NCI-H526 (cell line): ENCODE results near the gene ERCC2.

Source experiments
- DNase-seq, 2 experiments: peaks; one replicate each; lab custom pipeline; 2025; lab: John Stamatoyannopoulos, UW

Gene ERCC2

DNA sequence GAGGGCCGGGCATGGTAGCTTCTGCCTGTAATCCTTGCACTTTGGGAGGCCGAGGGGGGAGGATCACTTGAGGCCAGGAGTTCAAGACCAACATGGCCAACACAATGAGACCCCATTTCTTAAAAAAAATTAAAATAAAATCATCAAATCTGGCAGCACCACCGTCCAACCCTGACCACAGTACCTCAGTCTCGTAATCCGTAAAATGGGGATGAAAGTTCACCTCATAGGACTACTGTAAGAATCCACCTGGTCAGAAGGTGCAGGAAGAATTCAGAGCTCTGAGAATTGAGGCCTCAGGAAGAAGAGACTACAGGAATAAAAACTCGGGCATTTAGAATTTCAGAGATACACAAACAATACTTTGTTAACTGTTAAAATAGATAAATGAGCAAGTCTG lies 31.4 kb upstream of the ERCC2 start:
- DNase-seq: no peak

DNA sequence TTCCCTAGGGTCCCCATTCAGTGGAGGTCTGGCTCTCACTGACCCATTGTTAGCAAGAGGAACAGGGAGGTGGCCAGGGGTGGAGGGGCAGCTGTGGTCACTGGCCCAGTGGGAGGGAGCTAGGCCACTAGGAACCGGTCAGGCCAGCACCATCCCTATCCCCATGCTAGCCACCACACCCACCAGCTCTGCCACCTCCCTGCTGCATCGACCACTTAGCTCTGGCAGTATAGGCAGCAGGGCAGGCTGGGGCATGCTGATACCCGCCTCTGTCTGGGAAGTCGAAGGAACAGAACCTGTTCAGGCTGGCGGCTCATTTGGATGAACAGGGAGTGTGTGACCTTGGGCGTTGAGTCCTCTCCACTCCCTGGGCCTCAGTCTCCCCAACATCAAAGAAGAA lies 29.8 kb upstream of the ERCC2 start:
- peak; percentile 25 to 60 for DNase-seq

DNA sequence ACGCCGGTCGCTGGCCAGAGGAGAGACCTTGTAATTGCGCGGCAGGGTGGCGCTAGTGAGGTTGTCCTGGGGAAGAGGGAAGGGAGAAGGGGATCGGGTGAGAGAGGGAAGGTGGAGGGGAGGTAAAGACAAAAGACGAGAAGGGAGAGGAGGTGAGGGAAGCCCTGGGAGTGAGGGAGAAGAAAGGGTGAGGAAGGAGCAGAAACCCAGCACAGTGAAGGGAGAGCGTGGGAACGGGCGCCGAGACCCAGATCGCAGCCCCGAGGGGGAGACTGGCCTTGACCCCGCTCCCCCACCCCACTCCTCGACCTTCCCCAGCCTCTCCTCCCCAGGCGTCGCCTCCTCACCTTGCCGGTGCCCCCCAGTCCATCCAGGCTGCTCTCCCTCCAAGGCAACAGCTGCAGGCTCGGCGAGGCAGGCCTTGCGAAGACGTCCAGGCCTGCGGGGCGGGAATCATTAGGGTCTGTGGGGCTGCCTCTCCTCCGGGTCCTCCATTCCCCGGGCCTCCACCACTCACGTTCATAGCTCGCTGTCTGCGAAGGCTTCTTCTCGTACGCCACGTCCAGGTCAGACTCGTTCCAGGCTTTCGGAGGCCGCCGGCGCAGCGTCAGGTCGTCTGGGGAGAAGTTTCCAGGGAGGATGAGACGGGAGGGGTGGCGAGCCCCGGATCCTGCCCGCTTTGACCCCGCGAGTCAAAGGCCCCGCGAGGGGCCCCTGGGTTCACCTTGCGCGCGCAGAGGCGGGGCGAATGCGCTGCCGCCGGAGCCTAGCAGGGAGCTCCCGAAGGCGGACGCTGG lies 25.6 kb upstream of the ERCC2 start:
- DNase-seq: no peak

DNA sequence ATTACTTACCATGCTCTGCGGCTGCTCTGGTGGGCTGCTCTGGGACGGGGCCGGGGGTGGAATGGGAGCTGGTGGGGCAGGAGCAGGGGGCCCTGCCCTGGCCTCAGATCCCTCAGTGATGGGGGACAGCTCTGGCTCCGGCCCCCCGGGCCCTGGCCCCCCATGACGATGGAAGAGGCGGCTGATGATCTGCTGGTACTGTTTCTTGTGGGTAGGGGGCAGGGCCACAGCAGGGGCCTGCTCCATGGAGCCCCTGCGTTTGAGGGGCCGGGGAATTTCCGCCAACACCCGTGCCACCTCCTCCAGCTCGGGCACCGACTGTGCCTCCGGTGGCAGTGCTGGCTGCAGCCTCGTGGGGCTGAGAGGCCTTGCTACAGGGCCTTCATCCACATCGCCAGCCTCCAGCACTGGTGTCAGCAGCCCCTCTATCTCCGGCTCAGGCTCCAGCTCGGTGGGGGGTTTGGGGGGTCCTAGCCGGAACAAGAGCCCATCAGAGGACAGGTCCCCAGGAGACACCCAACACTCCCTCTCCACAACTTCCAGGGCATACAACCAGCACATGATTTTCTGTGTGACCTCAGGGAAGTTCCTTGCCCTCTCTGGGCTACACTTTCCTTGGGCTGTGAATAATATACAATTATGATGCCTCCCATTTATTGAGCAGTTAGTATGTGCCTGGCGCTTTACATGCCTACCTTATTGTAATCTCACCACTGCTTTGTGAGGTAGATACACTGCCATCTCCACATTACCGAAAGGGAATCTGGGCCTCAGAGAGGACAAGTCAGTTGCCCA lies 21.7 kb upstream of the ERCC2 start:
- no peak for DNase-seq

DNA sequence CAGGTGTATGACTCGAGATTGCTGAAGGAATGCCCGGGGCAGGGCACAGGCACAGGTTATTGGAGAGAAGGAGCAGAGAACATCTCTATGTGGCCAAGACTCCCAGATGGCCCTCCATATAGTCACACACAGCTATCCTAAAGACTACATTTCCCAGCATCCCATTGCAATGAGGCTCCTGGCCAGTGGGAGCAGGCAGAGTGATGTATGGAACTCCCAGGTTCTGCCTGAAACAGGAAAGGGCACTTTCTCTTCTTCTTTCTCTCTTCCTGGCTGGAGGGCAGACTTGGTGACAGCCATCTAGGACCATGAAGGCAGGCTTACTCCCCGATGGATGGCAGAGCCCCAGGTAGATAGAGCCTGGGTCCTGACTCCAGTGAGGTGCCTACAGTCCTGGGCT lies 21.0 kb upstream of the ERCC2 start:
- peak in 1 of 2 experiments; percentile 38 for DNase-seq

DNA sequence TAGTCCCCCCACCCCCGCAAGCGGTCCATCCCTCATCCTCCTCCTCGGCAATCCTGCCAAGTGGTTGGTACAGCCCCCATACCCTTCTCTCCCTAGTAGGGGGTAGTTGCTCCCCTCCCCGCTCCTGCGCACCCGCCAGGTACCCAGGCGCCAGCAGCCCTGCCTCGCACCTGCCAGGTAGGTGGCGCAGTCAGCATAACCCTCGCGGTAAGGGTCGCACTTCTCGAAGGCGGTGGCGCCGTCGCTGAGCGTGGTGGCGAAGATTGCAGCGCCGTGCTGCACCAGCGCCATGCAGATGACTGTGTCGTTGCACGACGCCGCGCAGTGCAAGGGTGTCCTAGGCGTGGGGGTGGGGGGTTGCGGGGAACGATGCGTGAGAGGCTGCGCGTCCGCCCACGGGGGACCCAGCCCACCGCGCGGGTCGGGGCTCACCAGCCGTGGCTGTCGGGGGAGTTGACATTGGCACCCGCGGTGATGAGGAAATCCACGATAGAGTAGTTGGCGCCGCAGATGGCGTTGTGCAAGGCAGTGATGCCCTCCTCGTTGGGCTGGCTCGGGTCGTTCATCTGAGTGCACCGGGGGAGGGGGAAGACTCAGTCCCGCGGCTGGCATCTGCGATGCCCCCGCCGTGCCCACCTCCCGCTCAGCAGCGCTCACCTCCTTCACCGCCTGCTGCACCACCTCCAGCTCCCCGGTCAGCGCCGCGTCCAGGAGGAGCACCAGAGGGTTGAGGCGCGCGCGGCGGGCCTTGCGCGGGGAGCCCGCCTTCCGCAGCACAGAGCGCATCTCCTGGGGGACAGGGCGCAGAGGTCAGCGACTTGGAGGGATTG lies 15.2 kb upstream of the ERCC2 start:
- DNase-seq: no peak

DNA sequence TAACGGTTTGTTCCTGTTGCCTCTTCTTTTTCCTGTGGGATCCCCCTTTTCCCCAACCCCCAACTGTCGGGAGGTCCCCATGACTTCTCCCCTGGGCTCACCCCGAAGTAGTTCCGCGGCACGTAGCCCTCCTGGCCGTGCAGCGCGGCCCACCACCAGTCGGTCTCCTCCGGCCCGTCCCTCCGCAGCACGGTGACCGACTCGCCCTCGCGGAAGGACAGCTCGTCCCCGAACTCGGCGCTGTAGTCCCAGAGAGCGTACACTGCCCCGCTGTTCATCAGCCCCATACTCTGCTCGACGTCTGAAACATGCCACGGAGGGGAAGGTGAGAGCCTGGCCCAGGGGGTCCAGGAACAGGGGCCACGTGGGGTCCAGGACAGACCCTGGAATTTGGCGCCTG lies 12.1 kb upstream of the ERCC2 start:
- no peak for DNase-seq

DNA sequence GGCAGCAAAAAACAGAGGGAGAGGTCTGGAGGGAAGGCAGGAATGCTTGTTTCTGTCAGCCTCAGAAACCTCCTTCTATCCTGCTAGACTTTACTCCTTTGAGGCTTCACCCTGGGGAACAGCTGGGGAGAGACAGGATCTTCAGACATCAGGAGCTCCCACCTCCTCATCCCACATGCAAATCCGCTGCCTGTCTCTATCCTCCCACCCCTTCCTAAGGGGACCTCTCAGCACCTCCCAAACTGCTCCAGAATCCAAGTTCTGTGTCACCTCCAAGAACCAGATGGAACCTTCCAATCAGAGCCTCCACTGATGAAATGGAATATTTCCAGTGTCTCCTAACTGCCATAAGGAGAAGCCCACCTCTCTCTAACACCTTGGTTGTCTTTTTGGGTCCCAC lies 9.7 kb upstream of the ERCC2 start:
- no peak for DNase-seq

DNA sequence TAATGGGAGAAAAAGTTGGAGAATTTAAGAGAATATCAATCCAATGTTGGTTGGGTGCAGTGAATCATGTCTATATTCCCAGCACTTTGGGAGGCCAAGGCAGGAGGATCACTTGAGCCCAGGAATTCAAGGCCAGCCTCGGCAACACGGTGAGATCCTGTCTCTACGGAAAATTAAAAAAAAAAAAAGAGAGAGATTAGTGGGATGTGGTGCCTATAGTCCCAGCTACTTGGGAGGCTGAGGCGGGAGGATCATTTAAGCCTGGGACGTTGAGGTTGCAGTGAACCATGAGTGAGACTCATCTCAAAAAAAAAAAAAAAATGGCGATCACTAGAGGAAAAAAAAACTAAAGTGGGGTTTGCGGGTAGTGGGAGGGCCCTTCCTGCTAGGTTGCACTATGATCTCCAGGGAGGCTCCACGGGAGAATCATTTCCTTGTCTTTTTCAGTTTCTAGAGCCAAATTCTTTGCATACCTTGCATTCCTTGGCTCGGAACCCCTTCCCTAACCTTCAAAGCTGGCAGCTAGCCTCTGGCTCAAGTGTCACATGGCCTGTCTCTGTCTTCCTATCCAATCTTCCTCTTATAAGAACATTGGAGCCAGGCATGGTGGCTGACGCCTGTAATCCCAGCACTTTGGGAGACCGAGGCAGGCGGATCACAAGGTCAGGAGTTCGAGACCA lies 5.8 kb upstream of the ERCC2 start:
- DNase-seq: no peak

DNA sequence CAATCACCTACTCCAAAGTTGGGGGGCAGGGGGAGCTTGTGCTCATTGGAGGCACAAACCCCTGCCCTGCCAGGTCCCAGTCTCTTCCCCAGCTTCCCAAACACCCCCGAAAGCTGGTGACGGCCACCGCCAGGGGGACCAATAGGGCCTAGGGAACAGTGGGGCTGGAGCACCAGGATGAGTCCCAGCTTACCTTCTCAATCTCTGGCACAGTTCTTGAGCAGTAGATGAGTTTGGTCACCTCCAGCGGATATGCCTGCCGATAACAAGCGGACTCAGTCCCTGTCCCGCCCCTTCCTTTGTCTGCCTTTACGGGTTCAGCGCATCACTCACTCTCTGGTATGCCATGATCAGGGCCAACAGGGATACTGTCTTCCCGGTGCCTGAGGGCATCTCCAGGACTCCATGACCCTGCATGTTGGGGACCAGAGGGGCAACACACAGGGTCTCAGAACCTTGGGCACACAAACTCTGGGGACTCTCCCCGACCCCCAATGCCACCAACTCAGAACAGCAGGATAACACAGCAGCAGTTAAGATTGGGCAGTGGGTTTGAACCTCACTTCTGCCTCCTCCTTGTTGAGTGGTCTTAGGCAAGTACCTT lies 1.5 kb downstream of the ERCC2 start:
- DNase-seq: no peak

DNA sequence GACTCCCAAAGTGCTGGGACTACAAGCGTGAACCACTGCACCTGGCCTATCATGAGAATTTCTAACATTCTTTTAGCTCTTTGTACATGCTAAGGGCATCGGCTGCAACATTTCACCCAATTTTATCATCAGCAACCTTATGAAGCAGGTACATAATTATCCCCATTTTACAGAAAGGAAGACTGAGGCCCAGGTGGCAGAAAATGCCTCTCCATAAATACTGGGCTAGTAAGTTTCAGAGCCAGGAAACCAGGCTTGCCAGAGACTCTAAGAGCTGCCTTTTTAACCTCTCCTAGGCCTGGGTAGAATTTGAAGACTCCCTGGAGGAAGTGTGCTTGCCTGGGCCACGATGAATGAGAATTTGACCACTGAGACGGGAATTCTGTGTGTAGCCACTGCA lies 2.2 kb downstream of the ERCC2 start:
- DNase-seq: no peak

DNA sequence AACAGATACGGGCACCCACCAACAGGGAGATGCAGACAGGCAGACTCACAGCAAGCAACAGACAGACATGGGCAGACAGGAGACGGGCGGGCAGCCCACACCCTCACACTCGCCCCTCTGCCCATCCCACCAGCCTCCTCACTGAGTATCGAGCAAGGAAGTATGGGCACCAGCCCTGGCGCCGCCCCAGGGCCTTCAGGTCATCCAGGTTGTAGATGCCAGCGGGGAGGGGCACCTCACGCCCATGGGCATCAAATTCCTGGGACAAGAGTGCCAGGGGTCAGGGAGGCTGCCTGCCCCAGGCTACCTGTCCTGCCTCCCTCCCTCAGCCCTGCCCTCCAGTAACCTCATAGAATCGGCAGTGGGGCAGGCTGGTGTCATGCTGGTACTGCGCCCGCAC lies 5.7 kb downstream of the ERCC2 start:
- DNase-seq: no peak

DNA sequence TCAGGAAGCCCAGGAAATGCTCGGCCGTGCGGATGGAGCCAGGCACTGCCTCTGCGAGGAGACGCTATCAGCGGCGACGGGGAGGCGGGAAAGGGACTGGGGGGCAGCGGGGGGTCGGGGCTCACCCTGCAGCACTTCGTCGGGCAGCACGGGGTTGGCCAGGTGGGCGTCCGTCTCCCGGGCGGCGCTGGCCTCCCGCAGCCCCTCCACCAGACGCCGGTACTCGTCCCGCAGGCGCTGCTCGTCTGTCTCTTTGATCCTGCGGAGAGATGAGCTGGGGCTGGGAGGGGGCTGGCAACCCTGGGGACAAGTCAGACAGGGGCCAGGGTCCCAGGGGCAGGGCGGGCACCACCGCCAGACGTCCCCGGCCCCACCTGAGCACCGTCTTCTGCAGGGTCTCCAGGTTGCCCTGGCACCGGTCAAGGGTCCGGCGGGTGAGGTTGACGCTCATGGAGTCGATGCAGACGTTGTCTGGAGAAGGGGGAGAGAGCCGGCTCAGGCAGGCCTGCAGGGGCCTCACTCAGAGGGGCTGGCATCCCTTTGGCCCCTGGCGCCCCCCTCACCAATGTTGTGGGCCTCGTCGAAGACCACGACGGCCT lies 6.4 kb downstream of the ERCC2 start:
- no peak for DNase-seq

DNA sequence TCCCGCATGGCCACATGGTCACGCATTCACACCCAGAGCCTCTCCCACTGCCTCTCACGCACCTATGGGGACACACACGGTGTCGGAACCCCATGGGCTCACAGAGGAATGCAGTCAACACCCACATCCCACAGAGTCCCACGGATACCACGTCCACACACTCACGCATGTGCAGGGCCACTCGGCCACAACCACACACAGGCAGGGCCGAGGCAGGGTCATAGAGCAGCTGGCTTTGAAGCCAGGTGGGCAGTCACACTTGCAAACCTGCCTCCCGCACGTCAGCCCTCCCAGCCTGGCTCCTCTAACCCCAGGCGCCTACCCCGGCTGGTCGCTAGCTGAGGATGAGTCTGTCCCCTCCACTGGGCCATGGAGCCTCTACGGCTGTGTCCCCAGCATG lies 8.1 kb downstream of the ERCC2 start:
- DNase-seq: no peak

DNA sequence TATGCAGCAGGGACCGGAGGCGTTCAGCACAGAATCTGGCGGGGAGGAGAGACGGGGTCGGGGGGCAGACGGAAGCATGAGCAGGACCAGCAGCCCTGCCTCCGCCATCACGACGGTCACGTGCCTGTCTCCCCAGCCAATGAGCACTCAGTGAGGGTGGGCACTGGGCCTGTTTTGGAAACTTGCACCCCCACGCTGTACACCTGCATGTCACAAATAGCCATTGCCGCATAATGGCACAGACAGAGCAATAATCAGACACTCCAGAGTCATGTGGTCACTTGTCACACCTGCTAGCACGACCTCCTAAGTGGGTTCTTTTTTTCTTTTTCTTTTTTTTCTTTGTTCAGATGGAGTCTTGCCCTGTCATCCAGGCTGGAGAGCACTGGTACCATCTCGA lies 8.8 kb downstream of the ERCC2 start:
- no peak for DNase-seq

DNA sequence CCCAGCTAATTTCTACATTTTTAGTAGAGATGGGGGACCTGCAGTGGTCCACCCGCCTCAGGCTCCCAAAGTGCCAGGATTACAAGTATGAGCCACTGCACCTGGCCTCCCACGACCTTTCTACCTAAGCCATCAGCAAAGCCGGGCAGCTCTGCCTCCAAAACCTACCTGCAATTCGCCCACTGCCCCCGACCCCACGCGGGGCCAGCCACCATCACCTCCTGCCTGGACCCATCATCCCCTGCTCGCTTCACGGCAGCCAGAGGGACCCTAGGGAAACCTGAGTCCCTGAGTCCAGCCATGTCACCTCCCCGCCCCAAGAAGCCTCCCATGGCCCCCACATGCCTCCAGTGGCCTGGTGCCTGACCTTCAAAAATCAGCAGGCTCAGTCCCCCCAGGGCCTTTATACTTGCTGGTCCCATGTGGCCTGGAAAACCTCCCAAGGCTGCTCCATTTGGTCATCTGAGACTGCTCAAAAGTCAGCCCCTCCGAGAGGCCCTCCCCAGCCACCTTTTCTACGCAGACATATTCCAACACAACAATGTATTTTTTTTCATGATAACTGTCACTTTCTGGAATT lies 12.1 kb downstream of the ERCC2 start:
- no peak for DNase-seq

DNA sequence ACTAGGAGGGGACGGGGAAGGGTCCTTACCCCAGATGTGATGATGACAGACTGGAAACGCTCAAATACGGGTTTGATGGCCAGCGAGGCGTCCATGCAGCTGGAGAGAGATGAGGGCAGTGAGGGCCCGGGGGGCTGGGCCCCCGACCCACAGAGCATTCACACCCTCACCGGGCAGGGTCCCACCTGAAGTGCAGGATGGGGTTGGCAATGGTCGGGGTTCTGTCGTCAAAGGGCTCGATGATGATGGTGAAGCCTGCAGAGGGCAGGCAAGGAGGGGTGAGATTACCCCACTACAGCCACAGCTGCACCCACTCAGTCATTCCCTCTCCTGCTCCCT lies 13.0 kb downstream of the ERCC2 start:
- DNase-seq: no peak

DNA sequence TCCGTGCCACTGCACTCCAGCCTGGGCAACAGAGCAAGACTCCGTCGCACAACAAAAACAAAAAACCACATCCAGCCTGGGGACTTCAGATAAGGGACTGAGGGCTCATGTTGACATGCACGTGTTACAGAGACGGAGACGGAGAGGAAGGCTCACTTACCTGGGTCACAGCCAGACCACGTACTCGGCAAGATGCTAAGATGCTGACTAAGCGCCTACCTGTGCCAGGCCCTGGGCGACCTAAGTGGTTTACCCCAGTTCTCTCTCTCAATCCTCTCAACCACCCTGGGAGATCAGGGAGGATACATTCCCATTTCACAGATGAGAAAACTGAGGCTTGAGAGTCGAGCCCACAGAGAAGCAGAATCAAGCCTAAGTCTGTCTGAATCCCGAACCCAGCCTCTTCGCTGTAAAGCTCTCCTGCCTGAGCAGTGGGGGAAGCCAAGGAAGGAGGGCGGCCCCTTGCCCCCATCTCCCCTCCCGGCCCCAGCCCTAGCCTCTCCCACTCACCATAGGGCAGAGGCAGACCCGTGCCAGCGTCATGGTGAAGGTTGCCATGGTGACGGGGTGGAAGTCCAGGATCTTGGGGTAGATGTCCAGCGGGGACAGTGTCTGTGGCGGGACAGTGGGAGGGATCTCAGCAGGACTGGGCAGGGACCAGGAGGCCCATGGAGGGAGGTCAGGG lies 13.5 kb downstream of the ERCC2 start:
- no peak for DNase-seq

DNA sequence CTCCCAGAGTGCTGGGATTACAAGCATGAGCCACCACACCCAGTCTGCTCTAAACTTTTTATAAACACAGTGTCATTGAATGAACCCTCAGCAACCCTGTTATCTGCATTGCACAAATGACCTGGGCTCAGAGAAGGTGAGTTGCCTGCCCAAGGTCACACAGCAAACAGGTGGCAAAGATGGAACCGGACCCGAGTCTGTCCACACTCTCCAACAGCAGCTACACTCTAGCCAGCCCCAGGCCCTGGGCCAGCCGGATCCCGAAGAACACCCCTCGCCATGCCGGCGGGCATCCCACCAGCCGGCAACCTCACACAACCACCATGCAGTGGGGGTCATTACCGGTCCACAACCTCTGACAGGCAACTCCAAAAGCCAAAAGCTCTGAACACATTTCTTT lies 14.5 kb downstream of the ERCC2 start:
- DNase-seq: no peak

DNA sequence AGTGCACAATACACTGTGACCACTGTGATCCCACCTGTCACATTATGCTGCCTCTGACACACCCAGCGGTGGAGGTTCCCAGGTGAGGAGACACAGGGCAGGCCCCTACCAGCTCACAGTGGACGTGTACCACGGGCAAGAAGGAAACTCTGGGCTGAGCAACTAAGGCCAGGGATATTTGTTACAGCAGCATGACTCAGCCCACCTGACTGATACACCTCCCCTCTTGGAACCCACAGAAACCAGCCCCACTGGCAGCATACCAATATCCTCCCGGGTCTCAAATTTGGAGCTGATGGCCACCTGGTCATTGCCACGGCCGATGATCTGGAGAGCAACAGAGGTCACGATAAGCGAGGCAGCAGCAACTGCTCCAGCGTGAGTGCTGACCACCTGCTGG lies 15.0 kb downstream of the ERCC2 start:
- no peak for DNase-seq
